ENCODE measurements around the gene HAGHL.

The HAGHL gene

GRCh38 chr16:708959-709358 lies 17.9 kb upstream of the HAGHL start:
- no peak for DNase-seq

- DNase-seq: no peak
Observed at GRCh38 chr16:709566-710499, 17.1 kb upstream of the HAGHL start.

DNA sequence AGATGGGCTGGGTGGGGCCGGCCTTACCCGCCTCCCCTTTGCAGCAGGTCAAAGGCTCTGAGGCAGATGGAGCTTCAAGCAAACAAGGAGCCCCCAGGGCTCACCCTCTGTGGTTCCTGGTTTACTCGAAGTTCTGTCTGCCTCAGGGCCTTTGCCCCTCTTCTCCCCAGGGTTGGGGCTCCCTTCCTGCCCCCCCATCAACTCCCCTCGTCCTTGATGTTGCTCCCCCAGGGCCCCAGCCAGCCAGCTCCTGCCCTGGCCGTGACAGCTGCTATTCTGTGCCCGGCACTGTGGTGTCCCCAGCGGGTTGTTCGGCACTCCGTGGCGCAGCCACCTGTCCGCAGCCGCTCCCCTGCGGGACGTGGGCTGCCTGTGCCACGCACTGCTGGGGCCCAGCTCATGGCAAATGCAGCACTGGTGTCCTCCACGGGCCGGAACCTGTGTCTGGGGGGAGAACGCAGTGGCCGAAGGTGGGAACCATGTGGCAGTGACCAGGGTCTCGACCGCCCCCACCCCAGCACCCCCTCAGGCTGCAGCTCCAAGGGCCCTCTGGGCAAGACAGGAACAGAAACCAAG lies 16.3 kb upstream of the HAGHL start:
- DNase-seq: no peak

- no peak for DNase-seq
Observed at GRCh38 chr16:711084-711483, 15.8 kb upstream of the HAGHL start.

GRCh38 chr16:711548-712320 lies 15.2 kb upstream of the HAGHL start:
- peak; percentile 79 for DNase-seq

- DNase-seq: peak; percentile 58
Observed at GRCh38 chr16:712740-713250, 14.1 kb upstream of the HAGHL start.

GRCh38 chr16:714079-714478 lies 12.8 kb upstream of the HAGHL start:
- no peak for DNase-seq

DNA sequence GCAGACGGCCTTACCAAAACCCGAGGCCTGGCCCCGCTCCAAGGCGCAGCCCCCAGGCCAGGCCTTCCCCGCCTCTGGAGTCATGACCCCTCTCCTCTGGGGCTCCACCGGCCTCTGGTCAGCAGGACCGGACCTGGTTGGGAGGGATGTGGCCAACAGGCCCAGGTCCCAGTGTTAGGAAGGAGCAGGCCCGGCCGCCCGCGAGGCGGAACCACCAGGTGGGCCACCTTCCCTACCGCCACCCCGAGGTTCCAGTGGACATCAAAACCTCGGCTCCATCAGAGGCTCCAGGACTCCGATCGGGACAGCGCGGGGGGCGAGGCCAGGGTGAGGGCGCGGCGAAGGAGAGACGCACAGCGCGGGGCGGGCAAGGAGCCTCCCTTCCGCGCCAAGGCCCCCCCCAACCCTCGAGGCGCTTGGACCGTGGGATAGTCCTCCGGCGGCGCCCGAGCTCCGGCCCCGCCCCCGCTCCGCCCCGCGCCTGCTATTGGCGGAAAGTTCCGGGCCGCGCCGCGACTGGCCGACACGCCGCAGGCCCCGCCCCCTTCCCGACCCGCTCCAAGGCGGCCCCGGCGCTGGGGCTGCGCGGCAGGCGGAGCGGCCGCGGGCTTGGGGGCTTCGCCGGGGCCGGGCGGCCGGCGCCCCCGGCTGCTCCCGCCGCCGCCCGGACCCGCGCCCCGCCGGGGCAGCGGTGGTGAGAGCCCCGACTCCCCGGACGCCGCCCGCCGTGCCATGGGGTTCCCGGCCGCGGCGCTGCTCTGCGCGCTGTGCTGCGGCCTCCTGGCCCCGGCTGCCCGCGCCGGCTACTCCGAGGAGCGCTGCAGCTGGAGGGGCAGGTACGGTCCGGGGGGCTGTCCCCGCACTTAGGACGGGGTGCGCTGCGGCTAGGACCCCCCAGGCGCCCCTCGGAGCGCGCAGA lies 12.1 kb upstream of the HAGHL start, which contains the start of gene METRN:
Gene METRN, plus strand, starts transcription at position 561 of the 919 bp plus-strand sequence. Its CDS starts 172 bp downstream, at position 733.
- peak; percentile 90 for DNase-seq

DNA sequence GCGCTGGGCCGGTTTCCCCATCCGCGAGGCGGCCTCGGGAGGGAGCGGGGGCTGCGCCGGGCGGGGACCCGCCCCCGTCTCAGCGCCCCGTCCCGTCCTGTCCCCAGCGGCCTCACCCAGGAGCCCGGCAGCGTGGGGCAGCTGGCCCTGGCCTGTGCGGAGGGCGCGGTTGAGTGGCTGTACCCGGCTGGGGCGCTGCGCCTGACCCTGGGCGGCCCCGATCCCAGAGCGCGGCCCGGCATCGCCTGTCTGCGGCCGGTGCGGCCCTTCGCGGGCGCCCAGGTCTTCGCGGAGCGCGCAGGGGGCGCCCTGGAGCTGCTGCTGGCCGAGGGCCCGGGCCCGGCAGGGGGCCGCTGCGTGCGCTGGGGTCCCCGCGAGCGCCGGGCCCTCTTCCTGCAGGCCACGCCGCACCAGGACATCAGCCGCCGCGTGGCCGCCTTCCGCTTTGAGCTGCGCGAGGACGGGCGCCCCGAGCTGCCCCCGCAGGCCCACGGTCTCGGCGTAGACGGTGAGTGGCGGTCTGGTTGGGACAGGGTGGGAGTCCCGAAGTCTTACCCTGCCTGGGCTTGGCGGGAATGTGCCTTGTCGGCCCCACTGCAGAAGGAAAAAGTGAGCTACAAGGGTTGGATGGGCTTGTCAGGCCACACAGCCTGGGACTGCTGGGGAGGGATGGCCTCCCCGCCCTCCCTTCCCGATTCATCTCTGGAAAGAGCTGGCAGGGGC lies 11.3 kb upstream of the HAGHL start:
- no peak for DNase-seq

DNA sequence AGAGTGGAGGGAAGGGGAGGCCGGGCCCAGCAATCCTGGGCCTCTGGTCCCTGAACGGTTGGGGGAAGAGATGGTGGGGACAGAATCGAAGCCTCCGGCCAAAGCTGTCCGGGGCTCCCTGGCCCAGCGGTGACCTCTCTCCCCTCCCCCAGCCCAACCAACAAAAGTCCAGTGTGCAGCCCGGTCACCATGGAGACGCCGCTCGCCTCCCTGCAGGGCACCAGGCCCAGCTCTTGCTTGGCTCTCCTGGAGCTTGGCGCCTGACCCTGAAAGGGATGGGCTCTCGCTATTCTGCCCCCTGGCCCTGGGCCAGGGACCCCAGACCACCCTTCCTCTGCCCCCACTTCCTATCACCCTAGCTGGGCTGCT lies 10.7 kb upstream of the HAGHL start:
- no peak for DNase-seq

GRCh38 chr16:716768-717325 lies 10.1 kb upstream of the HAGHL start:
- no peak for DNase-seq

DNA sequence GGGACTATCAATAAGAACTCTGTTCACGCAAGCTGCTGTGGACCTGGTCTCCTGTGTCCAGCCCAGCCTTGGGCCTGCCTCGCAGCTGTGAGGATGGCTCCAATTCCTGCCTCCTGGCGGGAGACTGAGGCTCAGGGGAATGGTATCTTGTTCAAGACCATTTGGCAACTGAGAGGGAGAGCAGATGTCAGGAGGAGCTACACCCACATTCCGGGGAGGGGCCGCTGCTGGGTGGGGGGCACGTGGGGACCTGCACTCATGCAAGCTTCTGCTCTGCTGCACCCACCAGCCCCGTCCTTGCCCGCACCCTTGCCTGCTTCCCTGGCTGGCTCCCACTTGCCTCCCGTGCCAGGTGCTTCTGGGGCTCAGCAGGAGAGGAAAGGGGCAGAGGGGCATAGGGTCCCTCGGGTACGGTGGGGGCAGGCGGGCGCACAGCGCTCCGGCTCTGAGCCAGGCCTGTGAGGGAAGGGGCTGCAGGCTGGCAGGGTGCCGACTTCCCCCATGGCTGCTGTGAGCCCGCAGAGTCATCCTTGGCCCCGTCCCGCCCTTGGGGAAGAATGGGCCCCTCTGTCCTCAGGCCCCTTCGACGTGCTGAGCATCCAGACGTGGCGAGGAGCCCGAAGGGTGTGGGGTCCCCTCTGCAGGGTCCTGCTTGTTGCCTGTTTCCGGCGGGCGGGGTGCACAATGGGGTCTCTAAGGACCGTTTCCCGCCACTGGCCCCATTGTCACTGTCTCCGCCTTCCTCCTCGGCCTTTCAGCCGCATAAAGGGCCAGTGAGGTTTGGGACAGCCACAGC lies 9.3 kb upstream of the HAGHL start:
- no peak for DNase-seq

DNA sequence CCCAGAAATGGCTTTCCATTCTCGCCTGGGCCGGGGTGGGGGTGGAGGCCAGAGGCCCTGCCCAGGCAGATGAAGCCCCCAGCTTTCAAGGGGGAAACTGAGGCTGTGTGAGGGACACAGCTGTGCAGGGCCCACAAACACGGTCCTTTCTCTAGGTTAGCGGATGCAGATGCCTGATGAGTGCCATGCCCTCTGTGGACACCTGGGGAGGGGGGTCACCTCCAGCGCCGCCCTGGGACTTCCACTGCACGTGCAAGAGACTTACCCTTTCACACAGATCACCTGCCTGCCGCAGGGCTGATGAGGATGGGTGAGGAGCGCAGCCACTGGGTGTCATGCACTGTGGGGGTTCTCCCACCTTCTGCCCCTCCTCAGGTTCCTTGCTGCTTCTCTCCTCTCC lies 8.5 kb upstream of the HAGHL start:
- DNase-seq: no peak

- no peak for DNase-seq
Observed at GRCh38 chr16:718922-719321, 8.0 kb upstream of the HAGHL start.

DNA sequence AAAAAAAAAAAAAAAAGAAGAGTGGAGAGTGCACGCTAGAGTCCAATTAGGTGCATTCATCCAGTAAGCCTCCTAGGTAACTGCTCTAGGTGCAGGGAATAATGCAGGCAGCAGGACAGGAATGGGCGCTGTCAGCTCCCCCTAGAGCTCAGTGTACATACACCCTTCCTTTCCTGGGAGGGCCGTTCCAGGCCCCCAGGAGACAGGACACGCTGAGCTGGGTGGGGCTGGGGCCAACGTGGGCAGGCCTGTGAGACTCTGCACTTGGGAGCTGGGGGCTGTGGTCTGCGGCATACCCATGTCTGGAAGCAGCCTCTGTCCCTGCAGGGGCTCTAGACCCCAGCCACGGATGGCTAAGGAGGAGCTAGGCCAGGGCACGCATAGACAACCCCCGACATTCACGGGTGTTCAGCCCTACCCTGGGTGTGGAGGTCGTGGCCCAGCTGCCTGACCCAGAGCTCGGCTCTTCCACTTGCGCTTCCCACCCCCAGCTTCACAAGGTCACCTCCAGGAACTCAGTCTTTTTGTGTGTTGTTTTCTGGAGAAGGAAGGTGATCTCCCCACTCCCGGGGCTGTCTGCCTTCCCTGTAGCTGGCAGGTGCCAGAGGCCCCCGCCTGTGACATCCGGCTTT lies 7.0 kb upstream of the HAGHL start:
- DNase-seq: no peak

DNA sequence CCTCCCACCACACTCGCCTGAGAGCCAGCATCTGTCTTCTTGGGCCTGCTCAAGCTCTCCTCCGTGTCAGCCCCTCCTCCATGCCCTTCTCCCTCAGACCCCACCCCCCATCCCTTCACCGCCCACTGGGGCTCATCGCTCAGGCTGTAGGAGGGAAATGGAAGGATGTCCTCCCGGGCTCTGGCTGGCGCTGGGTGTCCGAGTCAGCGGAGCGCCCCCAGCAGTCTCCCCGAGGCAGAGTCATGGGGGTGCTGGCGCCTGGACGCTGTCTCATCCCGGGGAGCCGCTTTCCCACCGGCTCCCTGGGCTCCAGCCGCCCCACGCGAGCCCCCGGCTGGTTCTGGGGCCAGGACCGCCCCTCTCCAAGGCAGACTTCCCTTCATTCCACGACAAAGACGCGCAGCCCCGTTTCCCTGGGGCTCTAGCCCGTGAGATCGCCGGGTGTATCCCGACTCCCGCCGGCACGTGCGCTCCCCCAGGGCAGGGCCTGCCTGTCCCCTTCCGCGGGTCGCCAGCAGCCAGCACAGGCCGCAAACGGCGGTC lies 6.4 kb upstream of the HAGHL start:
- peak; percentile 42 for DNase-seq

GRCh38 chr16:720990-721764 lies 5.7 kb upstream of the HAGHL start, which contains the start of gene ANTKMT:
TSS of gene ANTKMT (plus strand) at chr16:721146. CDS start at chr16:721275, 129 bp downstream.
- peak; percentile 83 for DNase-seq

GRCh38 chr16:721765-722540 lies 5.0 kb upstream of the HAGHL start:
- DNase-seq: peak; percentile 39

Data from CD4-positive, alpha-beta T cell treated with Interleukin-21 for 1 hour (primary cell).